HG02678 (cell line): ENCODE measurements around the gene FOXD2.
A peak's percentile ranks its signal among the peaks of the same experiment; 100 is the strongest.

Source experiments
- ATAC-seq: cut with Tn5 transposase; IDR thresholded peaks from one replicate; pipeline ENCODE4 v1.9.1; 2021; ENCODE audit warnings: mild to moderate bottlenecking, moderate library complexity; ENCODE audit not compliant: unreplicated experiment

Gene FOXD2

GRCh38 chr1:47459253-47459788 is 21.5 kb downstream of the FOXD2 start:
- no peak for ATAC-seq

- ATAC-seq, result no peak
Measured at GRCh38 chr1:47460040-47460439, 22.2 kb downstream of the FOXD2 start.

- peak; percentile 48 for ATAC-seq
Measured at GRCh38 chr1:47460456-47460855, 22.6 kb downstream of the FOXD2 start.

- ATAC-seq, result no peak
Measured at GRCh38 chr1:47465605-47466004, 27.8 kb downstream of the FOXD2 start.

GRCh38 chr1:47468709-47469389 is 31.0 kb downstream of the FOXD2 start:
- no peak for ATAC-seq

DNA sequence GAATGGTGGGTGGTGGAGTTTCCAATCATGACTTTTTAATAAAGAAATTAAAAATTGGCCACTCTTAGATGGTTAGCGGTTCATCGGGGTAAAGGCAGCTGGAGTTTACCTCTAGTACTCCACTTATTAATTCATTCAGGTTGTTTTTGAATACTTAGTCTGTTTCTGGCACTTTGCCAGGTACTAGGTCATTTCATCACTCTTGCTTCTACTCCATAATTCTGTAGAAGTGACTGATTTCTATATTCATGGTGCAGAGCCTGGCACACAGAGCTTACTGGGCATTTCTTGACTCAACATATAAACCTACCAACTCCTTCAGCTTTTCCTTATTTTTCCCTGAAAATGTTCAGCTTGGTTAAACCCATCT is 31.5 kb downstream of the FOXD2 start:
- no peak for ATAC-seq

DNA sequence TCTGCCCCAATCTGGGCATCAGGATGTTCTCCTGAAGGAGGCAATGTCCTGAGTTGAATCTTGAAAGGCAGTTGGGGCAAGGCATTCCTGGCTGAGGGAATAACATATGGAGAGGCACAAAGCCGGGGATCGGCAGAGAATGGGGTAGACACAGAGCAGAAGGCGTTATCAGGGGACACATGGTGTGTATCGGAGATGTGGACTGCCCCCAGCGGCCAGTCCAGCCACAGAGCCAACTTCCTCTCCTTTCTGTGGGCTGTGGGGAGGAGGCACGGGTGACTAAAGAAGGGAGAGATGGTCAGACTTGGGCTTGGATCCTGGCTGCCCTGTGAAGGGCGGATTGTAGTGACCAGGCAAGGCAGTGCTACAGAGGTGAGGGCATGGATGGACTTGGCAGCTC is 32.1 kb downstream of the FOXD2 start:
- no peak for ATAC-seq

- ATAC-seq, result no peak
Measured at GRCh38 chr1:47471163-47471562, 33.3 kb downstream of the FOXD2 start.

DNA sequence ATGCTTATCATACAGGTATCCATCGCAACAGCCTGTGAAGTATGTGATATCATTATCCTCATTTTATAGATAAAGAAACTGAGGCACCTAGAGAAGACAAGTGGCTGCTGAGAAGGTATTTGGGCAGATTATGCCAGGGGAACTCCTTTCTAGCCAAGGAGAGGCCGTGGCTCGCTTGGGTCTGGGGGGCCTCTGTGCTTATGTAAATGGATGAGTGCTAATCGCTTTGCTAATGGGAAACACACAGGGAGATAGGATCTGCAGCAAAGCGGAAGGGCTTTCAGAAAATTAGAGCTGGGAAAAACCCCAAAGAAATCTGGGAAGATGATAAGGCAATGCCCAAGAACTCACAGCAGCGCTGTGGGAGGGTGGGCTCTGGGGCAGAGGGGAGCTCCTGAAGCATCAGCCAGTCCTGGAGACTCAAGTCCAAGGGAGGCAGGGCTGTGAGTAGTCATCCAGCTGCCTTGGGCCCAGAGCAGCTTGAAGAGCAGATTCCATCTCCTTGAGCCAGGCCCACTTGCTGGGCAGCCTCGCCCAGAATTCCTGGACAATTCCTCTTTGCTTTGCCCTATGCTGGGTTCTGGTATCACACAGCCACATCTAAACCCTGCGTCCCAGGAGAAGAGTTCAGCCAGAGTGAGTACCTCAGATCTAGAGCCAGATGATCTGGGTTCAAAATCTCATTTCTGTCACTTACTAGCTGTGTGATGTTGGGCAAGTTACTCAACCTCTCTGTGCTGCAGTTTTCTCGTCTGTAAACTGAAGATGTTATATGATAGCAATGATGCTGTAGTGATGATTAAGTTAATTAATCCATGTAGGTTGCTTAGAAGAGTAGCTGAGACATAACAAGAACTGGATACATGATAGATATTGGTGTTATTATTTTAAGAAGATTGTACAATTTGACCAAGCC is 36.7 kb downstream of the FOXD2 start:
- no peak for ATAC-seq

DNA sequence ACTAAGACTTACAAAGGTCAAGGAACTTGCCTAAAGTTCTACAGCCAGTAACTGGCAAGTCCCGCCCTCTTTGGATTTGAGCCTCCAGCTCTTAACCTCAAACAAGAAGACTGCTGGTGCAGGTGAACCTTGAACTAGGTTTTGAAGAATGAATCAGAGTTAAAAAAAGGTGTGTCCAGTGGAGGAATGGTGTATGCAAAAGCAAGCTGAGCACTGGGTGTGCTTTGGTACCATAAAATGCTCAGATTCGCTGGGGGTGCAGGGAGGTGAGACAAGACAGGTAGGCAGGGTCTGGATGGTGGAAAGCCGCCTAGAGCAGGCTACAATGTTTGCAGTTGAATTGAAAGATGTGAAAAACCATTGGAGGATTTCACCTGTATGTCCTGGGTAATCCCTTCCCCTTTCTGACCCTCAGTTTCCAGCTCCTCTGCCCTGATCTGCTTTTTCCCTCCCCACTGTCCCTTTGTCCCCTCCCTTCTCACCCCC is 39.8 kb downstream of the FOXD2 start:
- ATAC-seq, result no peak

GRCh38 chr1:47478090-47478489 is 40.2 kb downstream of the FOXD2 start:
- ATAC-seq, result no peak

DNA sequence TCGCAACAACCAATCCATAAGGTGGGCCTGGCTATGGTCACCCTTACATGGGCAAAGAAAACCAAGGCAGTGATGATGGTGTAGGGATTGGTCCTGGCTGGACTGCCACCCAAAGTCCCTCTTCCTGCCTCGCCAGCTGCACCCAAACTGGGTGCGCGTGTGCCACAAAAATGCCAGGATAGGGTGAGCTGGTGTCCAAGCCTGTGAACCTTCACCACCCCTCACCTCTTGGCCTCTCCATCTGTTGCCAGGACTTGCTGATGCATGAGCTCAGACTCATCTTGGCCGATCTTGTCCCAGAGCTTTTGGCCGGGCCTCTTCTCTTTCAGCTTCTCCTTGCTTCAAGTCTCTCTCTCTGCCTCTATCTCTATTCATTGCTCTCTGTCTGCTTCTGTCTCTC is 41.8 kb downstream of the FOXD2 start:
- ATAC-seq, result no peak

GRCh38 chr1:47481936-47482335 is 44.1 kb downstream of the FOXD2 start:
- no peak for ATAC-seq

DNA sequence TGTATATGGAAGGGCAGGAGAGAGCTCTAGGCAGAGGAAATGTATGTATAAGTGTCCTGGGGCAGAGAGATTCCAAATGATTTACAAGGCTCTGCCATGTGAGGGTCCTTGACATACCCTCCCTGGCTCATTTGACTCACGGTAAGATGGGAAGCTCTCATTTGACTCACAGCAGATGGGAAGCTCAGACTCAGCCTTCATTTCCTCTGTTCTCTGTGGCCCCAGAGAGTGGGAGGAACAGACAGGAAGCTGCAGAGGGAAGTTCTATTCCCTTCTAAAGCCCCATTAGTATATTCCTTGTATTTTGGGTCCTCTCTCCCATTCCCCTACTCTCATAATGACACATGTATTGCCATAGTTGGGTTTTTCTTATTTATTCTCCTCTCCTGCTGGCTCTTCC is 44.9 kb downstream of the FOXD2 start:
- ATAC-seq, result no peak

GRCh38 chr1:47483651-47484050 is 45.8 kb downstream of the FOXD2 start:
- no peak for ATAC-seq

GRCh38 chr1:47485817-47486216 is 48.0 kb downstream of the FOXD2 start:
- no peak for ATAC-seq

DNA sequence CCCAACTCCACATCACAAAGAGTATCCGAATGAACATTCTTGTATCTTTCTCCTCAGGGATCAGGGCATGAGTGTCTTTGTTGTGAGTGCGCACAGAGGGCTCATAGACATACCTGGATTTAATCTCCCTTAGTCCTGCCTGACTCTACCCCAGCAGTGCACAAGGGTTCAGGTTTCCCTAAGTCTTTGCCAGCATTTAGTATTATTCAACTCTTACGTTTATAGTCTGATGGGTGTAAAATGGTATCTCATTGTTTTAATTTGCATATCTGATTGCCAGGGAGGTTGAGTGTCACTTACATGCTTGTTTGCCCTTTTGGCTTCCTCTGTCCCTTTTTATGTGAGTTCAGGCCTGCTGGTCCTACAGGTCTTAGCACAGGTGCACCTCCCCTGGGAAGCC is 49.5 kb downstream of the FOXD2 start:
- ATAC-seq, result no peak

DNA sequence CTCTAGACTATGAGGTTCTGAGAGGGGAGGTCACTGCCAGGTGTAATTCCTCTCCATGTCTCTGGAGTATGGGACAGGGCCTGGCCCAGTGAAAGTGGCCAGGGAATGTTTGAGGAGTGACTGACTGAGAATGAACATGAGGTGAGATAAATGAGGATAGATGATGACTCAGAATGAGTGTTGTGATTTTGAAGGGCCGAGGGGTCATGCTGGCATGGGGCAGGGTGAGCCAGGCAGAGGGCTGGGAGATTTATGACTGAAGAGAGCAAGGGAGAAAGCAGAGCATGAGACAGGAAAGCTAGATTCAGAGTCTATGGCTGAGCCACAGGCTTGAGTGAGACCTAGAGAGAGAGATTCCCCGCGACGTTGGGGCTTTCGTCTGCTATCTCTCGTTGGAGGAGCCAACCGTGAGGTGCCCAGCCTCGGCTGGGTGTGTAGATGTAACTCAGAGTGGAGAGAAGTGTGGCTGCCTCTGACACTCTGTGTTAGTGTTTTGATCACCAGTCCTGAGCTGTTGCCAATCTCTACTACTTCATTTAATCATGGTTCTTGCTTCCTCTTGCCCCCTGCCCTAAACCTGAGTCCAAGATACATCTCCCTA is 50.1 kb downstream of the FOXD2 start:
- ATAC-seq, result no peak
